K562 (cell line): ENCODE data around the gene SUGP1. TPM values are rescaled to one million over a fixed set of nuclear protein-coding genes. Genes with fewer than 3 reads are reported as not detected.
A peak's percentile ranks its signal among the peaks of the same experiment; 100 is the strongest.

Source experiments
- ATAC-seq: fragments of 200-7000 bp; cut with Tn5 transposase; 3 replicates; pipeline ENCODE4 v1.9.1; 2020; ENCODE audit warnings: moderate library complexity
- BruUV-seq: library from RNA; stranded (reverse); fragments of 400-500 nt; replicated peaks from 2 replicates; lab custom pipeline; 2021; lab: Mats Ljungman, UMichigan
- CTCF ChIA-PET: fragments of 300-600 bp; formaldehyde crosslinking; extraction: SDS; loops from one replicate; lab custom pipeline; 2021; ENCODE audit warnings: low intra/inter-chr PET ratio; lab: Yijun Ruan, JAX
- POLR2A ChIA-PET: fragments of 300-600, 350-650 bp; sonication (Branson Sonifier 250); formaldehyde crosslinking; extraction: SDS; loops from one replicate; lab custom pipeline; 2021; ENCODE audit warnings: antibody characterized with exemption, inconsistent platforms; lab: Yijun Ruan, JAX
- DNase-seq, 4 experiments: peaks; one replicate each; pipeline versions ENCODE4 v3.0.0 to v3.0.0-alpha.2; 2011 to 2018; ENCODE audit warnings: low spot score in 3 of 4, mixed read lengths in 3 of 4; ENCODE audit errors: extremely low read depth in 1 of 4
- FAIRE-seq: peaks from 2 replicates; lab custom pipeline; 2011; peaks lifted over from hg19 to GRCh38; lab: Jason Lieb, UNC
- H2AFZ ChIP-seq: 2 replicates; pipeline ENCODE4 v1.6.0; 2011; ENCODE audit warnings: low read depth, low read length, control low read depth, inconsistent platforms
- H3K27ac ChIP-seq: fragments of 200-600 bp; 3 replicates; pipeline ENCODE4 v1.8.0; 2011; ENCODE audit warnings: low read depth, mild to moderate bottlenecking, control low read depth, inconsistent platforms, low read length, moderate library complexity, mixed read lengths; ENCODE audit errors: extremely low read depth
- H3K27me3 ChIP-seq, 2 experiments: fragments of 300-600 bp in 1 of 2; 2 replicates in 1 of 2; 3 replicates in 1 of 2; pipeline versions ENCODE4 v1.6.0 to v1.8.0; 2011; ENCODE audit warnings: inconsistent platforms in 2 of 2, low read length in 2 of 2, mild to moderate bottlenecking in 1 of 2, mixed read lengths in 1 of 2, moderate library complexity in 1 of 2; ENCODE audit not compliant: control insufficient read depth in 2 of 2, insufficient read depth in 2 of 2
- H3K36me3 ChIP-seq: fragments of 300-600 bp; 3 replicates; pipeline ENCODE4 v1.8.0; 2011; ENCODE audit warnings: mild to moderate bottlenecking, low read length, inconsistent platforms; ENCODE audit not compliant: control insufficient read depth, insufficient read depth
- H3K4me1 ChIP-seq, 2 experiments: fragments of 200-600 bp in 1 of 2; replicated peaks in 1 of 2; 2 replicates in 1 of 2; 3 replicates in 1 of 2; pipeline versions ENCODE4 v1.5.1 to v1.8.0; 2011; ENCODE audit warnings: inconsistent platforms in 2 of 2, low read length in 2 of 2, mild to moderate bottlenecking in 1 of 2, mixed read lengths in 1 of 2, moderate library complexity in 1 of 2; ENCODE audit not compliant: control insufficient read depth in 2 of 2, insufficient read depth in 2 of 2
- H3K4me2 ChIP-seq: 2 replicates; pipeline ENCODE4 v1.6.1; 2011; ENCODE audit warnings: low read length, control low read depth, inconsistent platforms, mixed read lengths; ENCODE audit not compliant: insufficient read depth
- H3K4me3 ChIP-seq: fragments of 200-600 bp; sonication (generic), shearing (Covaris generic); 2 replicates; pipeline ENCODE4 v1.5.1; 2016; ENCODE audit warnings: control low read depth, inconsistent platforms
- H3K79me2 ChIP-seq: fragments of 200-600 bp; 3 replicates; pipeline ENCODE4 v1.8.0; 2011; ENCODE audit warnings: low read length, inconsistent platforms; ENCODE audit not compliant: control insufficient read depth, insufficient read depth
- H3K9ac ChIP-seq, 2 experiments: 2 replicates each; pipeline versions ENCODE4 v1.6.0 to v1.6.1; 2011; ENCODE audit warnings: low read depth in 2 of 2, low read length in 2 of 2, control low read depth in 1 of 2, inconsistent platforms in 1 of 2, mild to moderate bottlenecking in 1 of 2, mixed read lengths in 1 of 2; ENCODE audit not compliant: insufficient read depth in 1 of 2
- H3K9me1 ChIP-seq: one replicate; pipeline ENCODE4 v1.6.0; 2011; ENCODE audit warnings: inconsistent platforms, mild to moderate bottlenecking, low read length, moderate library complexity; ENCODE audit not compliant: control insufficient read depth, insufficient read depth
- H3K9me3 ChIP-seq: replicated peaks from 2 replicates; pipeline ENCODE4 v1.5.1; 2011; ENCODE audit warnings: low read depth, low read length, inconsistent platforms; ENCODE audit not compliant: control insufficient read depth, insufficient read depth
- H4K20me1 ChIP-seq: replicated peaks from 2 replicates; pipeline ENCODE4 v1.6.1; 2011; ENCODE audit warnings: low read length, inconsistent platforms, mixed read lengths; ENCODE audit not compliant: control insufficient read depth, insufficient read depth
- CREBBP ChIP-seq: IDR thresholded peaks from one replicate; pipeline ENCODE4 v1.6.1; 2012; ENCODE audit warnings: low read depth, mild to moderate bottlenecking, control low read depth, inconsistent platforms, low read length
- FOXO4 ChIP-seq: fragments of 450-650 bp; formaldehyde crosslinking; IDR thresholded peaks from 2 replicates; pipeline ENCODE4 v1.4.0; 2020; ENCODE audit warnings: mild to moderate bottlenecking, moderate library complexity
- GATA2 ChIP-seq: sonication (generic); formaldehyde crosslinking; IDR thresholded peaks from 2 replicates; pipeline ENCODE4 v1.4.0; 2020; ENCODE audit warnings: mild to moderate bottlenecking, missing genetic modification reagents
- PATZ1 ChIP-seq: fragments of 250-450 bp; sonication (Bioruptor Pico); IDR thresholded peaks from 2 replicates; pipeline ENCODE4 v1.5.0; 2020; ENCODE audit warnings: mild to moderate bottlenecking, borderline replicate concordance
- POLR2G ChIP-seq: fragments of 200-400 bp; formaldehyde crosslinking; IDR thresholded peaks from 2 replicates; pipeline ENCODE4 v1.6.1; 2017; ENCODE audit warnings: low read depth, mild to moderate bottlenecking, antibody characterized with exemption, low read length, moderate library complexity
- RBFOX2 ChIP-seq: fragments of 200-400 bp; formaldehyde crosslinking; IDR thresholded peaks from 2 replicates; pipeline ENCODE4 v1.6.1; 2017; ENCODE audit warnings: low read depth, mild to moderate bottlenecking, low read length, moderate library complexity
- RBM34 ChIP-seq: fragments of 200-400 bp; formaldehyde crosslinking; IDR thresholded peaks from 2 replicates; pipeline ENCODE4 v1.6.1; 2018; ENCODE audit warnings: low read length, borderline replicate concordance; ENCODE audit not compliant: insufficient read depth
- SAFB2 ChIP-seq: fragments of 200-400 bp; formaldehyde crosslinking; IDR thresholded peaks from 2 replicates; pipeline ENCODE4 v1.6.1; 2018; ENCODE audit warnings: borderline replicate concordance, low read length, low read depth, moderate library complexity; ENCODE audit not compliant: severe bottlenecking
- SMARCA5 ChIP-seq: fragments of 450-650 bp; IDR thresholded peaks from 2 replicates; pipeline ENCODE4 v1.6.1; 2016
- TRIM24 ChIP-seq, 2 experiments: fragments of 450-650 bp; IDR thresholded peaks; 2 replicates each; pipeline ENCODE4 v1.6.1; 2016
- TSC22D4 ChIP-seq: fragments of 450-650 bp; IDR thresholded peaks from 2 replicates; pipeline ENCODE4 v1.6.1; 2016; ENCODE audit warnings: missing genetic modification characterization, missing biosample characterization, control low read depth
- XRCC5 ChIP-seq: fragments of 200-400 bp; formaldehyde crosslinking; IDR thresholded peaks from 2 replicates; pipeline ENCODE4 v1.6.1; 2017; ENCODE audit warnings: low read depth, mild to moderate bottlenecking, low read length
- ZNF24 ChIP-seq: fragments of 450-650 bp; IDR thresholded peaks from 2 replicates; pipeline ENCODE4 v1.6.1; 2016
- ZNF282 ChIP-seq: sonication (generic); formaldehyde crosslinking; IDR thresholded peaks from 2 replicates; pipeline ENCODE4 v1.8.1; 2023; ENCODE audit warnings: missing genetic modification reagents
- ZNF584 ChIP-seq: fragments of 200-800 bp; sonication (Bioruptor generic); IDR thresholded peaks from 2 replicates; pipeline ENCODE4 v1.6.1; 2016; ENCODE audit warnings: low read depth, mild to moderate bottlenecking, missing genetic modification characterization, missing compliant biosample characterization
- WGBS: fragments of 100-300 bp; shearing (Covaris generic); methylation state at CpG from one replicate; pipeline ENCODE4 v1.1.6; 2016; ENCODE audit warnings: low coverage, mixed read lengths; ENCODE audit not compliant: insufficient coverage; ENCODE audit errors: missing lambda C conversion rate; 5-methylcytosine and 5-hydroxymethylcytosine counted together
- in situ Hi-C: fragments of 300-500 bp; cut with MboI; formaldehyde crosslinking; loops from 4 replicates; pipeline ENCODE4 v1.15.0; 2018; ENCODE audit warnings: inconsistent platforms, mixed read lengths
- intact Hi-C: fragments of 100-400 bp; cut with micrococcal nuclease; formaldehyde crosslinking; loops from 2 replicates; pipeline ENCODE4 v1.14.2; 2022
- polyA plus RNA-seq, 8 experiments: library from polyadenylated mRNA; depleted of rRNA in 4 of 8; stranded (reverse) in 5 of 8; unstranded in 3 of 8; fragments of >200 nt; fragmentation: Nextera tagmentation in 2 of 8; fragmentation: Illumina TruSeq in 1 of 8; extraction: Ambion mirVana in 2 of 8; extraction: Trizol in 1 of 8; gene quantifications; 2 replicates each; pipeline versions ENCODE4 v1.2.1 to v1.2.3, GENCODE V29; 2011 to 2014; ENCODE audit warnings: inconsistent platforms in 1 of 8, missing spikeins in 1 of 8
- total RNA-seq, 7 experiments: library from RNA; depleted of rRNA in 6 of 7; stranded (reverse); fragments of >200 nt in 6 of 7; fragmentation: Illumina TruSeq in 2 of 7; extraction: Trizol in 2 of 7; gene quantifications; 2 replicates each; pipeline versions ENCODE4 v1.2.1 to v1.2.3, GENCODE V29; 2011 to 2021; ENCODE audit warnings: low replicate concordance in 1 of 7

Gene SUGP1
- total and polyA plus RNA-seq, 9 of the 15 experiments (the other 6 are each of a cell fraction or from before 2014, with no cell fraction given), result 1.0 to 53.3 (median 32.4) TPM

GRCh38 chr19:19305696-19306095 lies 14.6 kb downstream of the SUGP1 start:
- Histone ChIP-seq H3K27me3 (no peaks in the 10 kb centered on the region), H3K36me3 (peaks cover 93% of the 10 kb centered on the region; the same call in 2 of the 3 replicates), H3K9me3 (no peaks in the 10 kb centered on the region), H2AFZ (no peak overlapping the region), H3K27ac (no peak overlapping the region), H3K9me1 (no peaks in the 10 kb centered on the region), H3K4me2 (no peak overlapping the region), H3K9ac (no peak overlapping the region; a peak in 1 of 4 replicates), H4K20me1 (0 out of 2 replicates have a peak, but pooled peaks cover 4% of the 10 kb centered on the region), H3K4me1 (peaks cover 0 to 6% of the 10 kb centered on the region in 2 experiments; a peak in 2 of 5 replicates), H3K4me3 (no peak overlapping the region), H3K79me2 (no peaks in the 10 kb centered on the region)
- DNase-seq (no peak), ATAC-seq (no peak), FAIRE-seq (no peak)
- CTCF ChIA-PET, result interaction anchor here (0.7 kb wide), 1 partner anchor 659 kb away, joined by 3 read pairs; no protein-coding TSS in a partner anchor
- in situ Hi-C loops, result no loop called here
- 92% methylated on average over 12 of the region's 16 CpGs for WGBS
- intact Hi-C loops, result no loop called here
- POLR2A ChIA-PET, result interaction anchor here (1.1 kb wide), 1 partner anchor 9 kb away, joined by 7 read pairs; no protein-coding TSS in a partner anchor
- BruUV-seq, result no TSS peak
- TF ChIP-seq ZNF24 (no peak), ZNF282 (CRISPR knock-in tag) (no peak), POLR2G (peak; percentile 40; the same call in 1 of the 2 replicates), TSC22D4 (tag) (no peak), XRCC5 (no peak), CREBBP (no peak), ZNF584 (CRISPR knock-in tag) (no peak), TRIM24 (IDR thresholded peaks at IDR 0.05) (no peak), SAFB2 (no peak), PATZ1 (CRISPR knock-in tag) (no peak), GATA2 (CRISPR knock-in tag) (no peak), SMARCA5 (no peak), RBM34 (no peak), RBFOX2 (0 out of 2 replicates have a peak, but pooled peaks have one; percentile 36), FOXO4 (no peak)
